ENCODE data around the gene CAMKMT. TPM values are rescaled to one million over a fixed set of nuclear protein-coding genes. Genes with fewer than 3 reads are reported as not detected.

CAMKMT gene
- polyA plus RNA-seq, 3 donors from 2014 or later, result 11.7 to 19.5 (median 12.4) TPM

DNA sequence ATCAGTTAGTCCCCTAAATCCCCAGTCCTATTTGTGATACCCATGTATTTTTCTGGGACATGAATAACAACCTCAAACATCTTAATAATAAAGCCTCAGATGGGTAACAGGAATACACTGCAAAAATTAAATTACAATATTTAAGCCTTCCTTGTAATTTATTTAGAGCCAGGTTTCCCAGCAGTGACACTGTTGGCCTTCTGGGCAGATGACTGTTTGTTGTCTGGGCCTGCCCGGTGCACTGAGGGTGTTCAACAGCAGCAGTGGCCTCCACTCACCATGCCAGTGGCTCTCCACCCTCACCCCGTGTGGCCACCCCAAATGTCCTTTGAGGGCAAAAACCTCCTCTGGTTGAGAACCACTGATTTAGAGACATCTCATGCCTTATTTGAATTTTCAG is 309.5 kb downstream of the CAMKMT start:
- H3K4me1 Mint-ChIP-seq, result peaks cover 1 to 12% of the 10 kb centered on the region in 2 donors
- H3K9me3 Mint-ChIP-seq, result no peaks in the 10 kb centered on the region
- DNase-seq, result no peak
- peaks cover 0 to 4% (median 0%) of the 10 kb centered on the region in 3 donors for H3K36me3 Mint-ChIP-seq
- peaks cover 0 to 5% (median 0%) of the 10 kb centered on the region in 3 donors for H3K27me3 Mint-ChIP-seq (ENCODE audit: low read depth in 3 of 3)
- H3K27ac Mint-ChIP-seq, result no peak overlapping the region
- H3K4me3 Mint-ChIP-seq, result no peak overlapping the region

DNA sequence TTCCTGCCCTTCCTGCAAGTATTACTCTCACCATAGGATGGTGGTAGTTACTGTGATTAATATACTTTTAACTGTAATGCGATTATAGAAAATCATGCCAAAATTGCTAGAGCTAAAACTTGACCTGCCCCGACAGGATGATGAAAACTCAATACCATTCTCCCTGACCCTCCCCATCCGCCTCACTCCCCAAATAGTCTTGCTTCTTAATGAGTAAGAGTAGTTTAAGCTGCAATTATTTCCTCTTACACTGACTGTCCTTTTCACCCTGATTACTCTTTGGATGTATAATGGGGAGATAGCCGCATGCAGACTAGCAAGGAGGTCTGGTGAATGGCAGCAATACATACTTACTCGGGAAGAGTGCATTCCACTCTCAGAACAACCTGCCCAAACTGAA is 310.2 kb downstream of the CAMKMT start:
- Mint-ChIP-seq H3K27me3 (ENCODE audit: low read depth in 3 of 3) (peaks cover 0 to 5% (median 0%) of the 10 kb centered on the region in 3 donors), H3K36me3 (peaks cover 0 to 4% (median 0%) of the 10 kb centered on the region in 3 donors), H3K4me1 (peaks cover 1 to 12% of the 10 kb centered on the region in 2 donors), H3K4me3 (no peak overlapping the region), H3K27ac (no peak overlapping the region), H3K9me3 (no peaks in the 10 kb centered on the region)
- no peak for DNase-seq

DNA sequence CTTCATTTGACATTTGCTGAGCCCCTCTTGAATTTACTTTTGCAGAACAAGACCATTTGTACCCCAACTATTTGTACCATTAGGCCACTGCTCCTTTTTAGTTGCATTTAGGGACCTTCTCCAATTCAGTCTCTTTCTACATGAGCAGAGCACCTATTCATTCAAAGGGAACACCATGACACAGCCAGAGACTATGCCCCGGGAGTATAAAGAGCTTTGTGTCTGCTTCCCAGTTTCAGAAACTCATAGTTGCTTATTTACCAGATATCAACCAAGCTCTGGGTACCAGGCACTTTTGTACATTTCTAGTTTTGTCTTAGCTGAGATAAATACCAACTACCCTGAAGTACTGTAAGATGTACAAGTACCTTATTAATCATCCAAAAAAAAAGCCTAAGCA is 310.7 kb downstream of the CAMKMT start:
- H3K27ac Mint-ChIP-seq, result no peak overlapping the region
- peaks cover 0 to 1% (median 0%) of the 10 kb centered on the region in 3 donors for H3K36me3 Mint-ChIP-seq
- H3K9me3 Mint-ChIP-seq, result no peaks in the 10 kb centered on the region
- no peak for DNase-seq
- no peak overlapping the region for H3K4me3 Mint-ChIP-seq
- peaks cover 1 to 12% of the 10 kb centered on the region in 2 donors for H3K4me1 Mint-ChIP-seq
- peaks cover 0 to 5% (median 0%) of the 10 kb centered on the region in 3 donors for H3K27me3 Mint-ChIP-seq (ENCODE audit: low read depth in 3 of 3)

DNA sequence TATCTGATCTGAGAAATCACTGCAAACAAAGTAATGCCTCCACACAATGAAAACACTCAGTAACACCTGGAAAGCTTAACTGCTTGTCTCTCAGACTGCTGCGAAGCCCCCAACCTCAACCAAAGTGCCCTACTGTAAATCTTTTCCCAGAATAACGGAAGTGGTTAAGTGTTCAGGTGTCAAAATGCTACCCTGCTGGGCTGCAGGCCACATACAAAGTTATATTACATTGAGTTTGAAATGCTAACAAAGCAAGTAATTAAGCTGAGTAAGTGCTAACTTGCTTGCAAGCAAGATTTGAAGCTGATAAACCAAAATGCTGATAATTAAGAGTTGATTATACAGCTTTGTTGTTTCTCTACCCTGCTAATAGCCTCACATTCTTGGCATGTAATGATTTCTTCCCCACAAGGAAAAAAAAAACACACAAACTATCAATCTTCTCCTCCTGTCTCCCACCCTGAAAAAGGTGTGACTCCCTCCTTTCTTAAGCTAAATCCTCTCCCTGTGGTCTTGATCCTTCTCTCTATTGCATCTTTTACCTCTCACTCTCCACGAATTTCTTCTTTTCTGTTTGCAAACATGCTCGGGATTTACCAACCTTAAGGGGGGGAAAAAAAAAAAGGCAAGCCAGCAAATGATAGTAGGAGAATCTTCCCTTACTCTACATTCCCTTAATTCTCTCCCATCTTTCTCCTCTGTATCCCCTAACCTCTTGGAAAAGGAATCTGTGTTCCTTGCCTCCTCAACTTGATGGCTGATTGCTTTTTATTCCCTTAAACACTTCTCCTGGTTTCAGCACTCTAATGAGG is 312.9 kb downstream of the CAMKMT start:
- H3K4me3 Mint-ChIP-seq, result no peak overlapping the region

DNA sequence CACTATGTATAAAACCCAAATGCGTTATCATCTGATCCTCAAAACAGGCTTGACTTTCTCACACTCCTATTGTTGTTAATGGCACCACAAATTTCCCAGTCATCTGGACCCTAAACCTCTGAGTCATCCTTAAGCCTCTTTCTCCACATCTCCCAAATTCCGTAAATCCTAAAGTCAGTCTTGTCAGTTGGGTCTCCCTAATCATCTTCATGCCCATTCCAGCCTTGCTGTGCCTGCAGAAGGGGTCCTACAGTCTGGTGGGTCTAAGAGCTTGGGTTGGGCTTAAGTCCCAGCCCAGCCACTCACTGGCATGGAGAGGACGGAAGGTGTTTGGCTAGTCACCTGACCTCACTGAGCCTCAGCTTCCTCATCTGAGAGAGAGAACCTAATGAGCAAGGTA is 314.6 kb downstream of the CAMKMT start:
- peaks cover 2% of the 10 kb centered on the region in 3 donors for H3K27me3 Mint-ChIP-seq (ENCODE audit: low read depth in 3 of 3)
- H3K9me3 Mint-ChIP-seq, result peaks cover 0 to 2% (median 0%) of the 10 kb centered on the region in 6 donors
- DNase-seq, result no peak
- no peaks in the 10 kb centered on the region for H3K36me3 Mint-ChIP-seq
- peaks cover 1 to 12% of the 10 kb centered on the region in 2 donors for H3K4me1 Mint-ChIP-seq
- no peak overlapping the region for H3K4me3 Mint-ChIP-seq
- H3K27ac Mint-ChIP-seq, result no peak overlapping the region

More for the DNA sequence above, 312.9 kb downstream of the CAMKMT start:
- Mint-ChIP-seq H3K4me1 (peaks cover 1 to 12% of the 10 kb centered on the region in 2 donors), H3K27me3 (ENCODE audit: low read depth in 3 of 3) (peaks cover 2 to 5% (median 2%) of the 10 kb centered on the region in 3 donors), H3K27ac (no peak overlapping the region), H3K9me3 (peaks cover 0 to 2% (median 0%) of the 10 kb centered on the region in 6 donors), H3K36me3 (no peaks in the 10 kb centered on the region)
- DNase-seq, result no peak

DNA sequence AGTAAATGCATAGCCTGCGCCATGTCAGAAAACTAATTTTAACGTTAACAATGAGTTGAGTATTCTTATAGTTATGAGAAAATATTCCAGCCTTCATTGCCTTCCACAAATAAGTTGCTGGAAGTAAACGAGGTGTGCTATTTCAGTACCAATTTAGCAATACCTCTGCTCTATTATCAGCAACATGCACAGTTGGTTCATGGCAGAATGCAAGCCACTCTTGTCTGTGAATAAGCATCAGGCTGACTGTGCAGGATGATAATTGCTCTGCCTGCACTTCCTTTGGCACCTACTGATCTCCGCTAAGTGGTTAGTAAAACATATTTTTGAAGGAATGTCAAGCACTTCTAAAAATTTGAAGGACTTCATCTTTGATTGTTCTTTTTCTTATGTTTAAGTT is 317.8 kb downstream of the CAMKMT start:
- no peak for DNase-seq
- H3K27me3 Mint-ChIP-seq (ENCODE audit: low read depth in 3 of 3), result peaks cover 0 to 2% (median 2%) of the 10 kb centered on the region in 3 donors
- no peak overlapping the region for H3K27ac Mint-ChIP-seq
- no peak overlapping the region for H3K4me3 Mint-ChIP-seq
- H3K9me3 Mint-ChIP-seq, result peaks cover 0 to 2% (median 0%) of the 10 kb centered on the region in 6 donors
- H3K4me1 Mint-ChIP-seq, result no peaks in the 10 kb centered on the region
- no peaks in the 10 kb centered on the region for H3K36me3 Mint-ChIP-seq

DNA sequence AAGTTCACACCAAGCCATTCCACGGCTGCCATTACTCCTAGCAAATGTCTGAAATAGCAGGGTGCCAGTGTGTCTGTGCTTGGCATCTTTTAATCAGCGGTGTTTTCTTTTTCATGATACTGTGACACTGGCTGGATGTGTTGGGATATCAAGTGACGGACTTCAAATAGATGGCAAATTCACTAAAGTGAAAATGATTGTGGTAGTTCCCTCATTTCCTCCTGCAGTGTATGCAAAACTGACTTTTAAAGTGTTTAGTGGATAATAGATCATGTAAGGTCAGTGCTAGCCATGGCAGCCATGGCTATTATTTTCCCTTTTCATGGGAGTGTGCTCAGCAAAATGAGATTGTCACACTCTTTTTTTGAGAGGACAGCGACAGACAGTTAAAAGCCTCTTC is 318.2 kb downstream of the CAMKMT start:
- peaks cover 0 to 2% (median 0%) of the 10 kb centered on the region in 6 donors for H3K9me3 Mint-ChIP-seq

DNA sequence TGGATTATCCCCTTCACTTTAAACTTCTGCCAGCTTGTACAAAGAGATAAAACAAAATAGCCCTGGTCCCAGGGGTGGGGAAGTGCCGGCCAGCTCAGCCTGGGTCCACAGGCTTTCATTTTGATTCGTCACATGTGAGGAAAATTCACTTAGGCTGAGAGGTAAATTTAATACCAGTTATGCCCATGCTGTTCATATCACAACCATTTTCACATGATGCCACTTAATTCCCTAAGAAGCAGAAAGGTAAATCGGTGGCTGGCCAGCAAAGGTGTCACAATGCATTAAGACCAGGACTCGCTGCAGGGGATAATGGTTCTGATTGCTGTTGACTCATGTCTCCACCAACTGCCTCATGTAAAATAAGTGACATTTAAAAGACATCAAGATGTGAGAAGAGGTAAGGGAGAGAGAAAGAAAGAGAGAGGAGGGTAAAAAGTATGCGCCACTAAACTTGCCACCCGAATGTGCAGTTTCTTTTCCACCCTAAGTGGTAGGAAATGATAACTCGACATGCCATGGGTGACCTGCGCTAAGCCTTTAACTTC is 318.8 kb downstream of the CAMKMT start:
- Mint-ChIP-seq H3K4me3 (no peak overlapping the region), H3K27me3 (ENCODE audit: low read depth in 3 of 3) (peaks cover 0 to 2% (median 2%) of the 10 kb centered on the region in 3 donors), H3K36me3 (no peaks in the 10 kb centered on the region), H3K4me1 (no peaks in the 10 kb centered on the region), H3K27ac (no peak overlapping the region), H3K9me3 (peaks cover 0 to 2% (median 0%) of the 10 kb centered on the region in 6 donors)
- DNase-seq, result no peak

More for the DNA sequence above, 318.2 kb downstream of the CAMKMT start:
- H3K27me3 Mint-ChIP-seq (ENCODE audit: low read depth in 3 of 3), result peaks cover 0 to 2% (median 2%) of the 10 kb centered on the region in 3 donors
- DNase-seq, result no peak
- H3K36me3 Mint-ChIP-seq, result no peaks in the 10 kb centered on the region
- no peaks in the 10 kb centered on the region for H3K4me1 Mint-ChIP-seq
- H3K27ac Mint-ChIP-seq, result no peak overlapping the region
- no peak overlapping the region for H3K4me3 Mint-ChIP-seq

DNA sequence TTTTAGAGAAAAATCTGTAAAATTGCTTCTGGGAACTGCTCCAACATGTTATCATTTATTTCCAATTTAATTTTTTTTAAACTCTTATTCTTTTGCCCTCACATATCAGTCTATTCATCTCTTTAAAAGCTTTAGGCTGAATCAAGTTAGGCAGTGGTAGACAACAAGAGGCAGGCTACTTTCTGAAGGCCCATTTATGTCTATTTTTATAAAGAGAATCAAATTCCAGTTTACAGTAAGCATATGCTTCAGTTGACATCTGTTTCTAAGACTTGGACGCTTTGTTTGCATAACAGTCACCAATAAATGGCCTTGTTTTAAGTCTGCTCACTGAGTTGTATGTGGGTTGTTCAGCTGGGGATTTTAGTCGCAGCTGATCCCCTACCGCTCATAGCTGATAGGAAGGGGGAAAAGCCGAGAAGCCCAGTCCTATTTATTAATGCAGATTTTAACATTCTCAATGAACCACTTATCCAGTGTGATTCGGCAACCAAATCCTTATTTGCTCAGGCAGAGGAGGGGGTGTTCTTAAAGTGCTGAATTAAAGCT is 319.3 kb downstream of the CAMKMT start:
- Mint-ChIP-seq H3K9me3 (peaks cover 0 to 2% (median 0%) of the 10 kb centered on the region in 6 donors), H3K4me1 (no peaks in the 10 kb centered on the region), H3K27me3 (ENCODE audit: low read depth in 3 of 3) (peaks cover 0 to 2% (median 2%) of the 10 kb centered on the region in 3 donors)

DNA sequence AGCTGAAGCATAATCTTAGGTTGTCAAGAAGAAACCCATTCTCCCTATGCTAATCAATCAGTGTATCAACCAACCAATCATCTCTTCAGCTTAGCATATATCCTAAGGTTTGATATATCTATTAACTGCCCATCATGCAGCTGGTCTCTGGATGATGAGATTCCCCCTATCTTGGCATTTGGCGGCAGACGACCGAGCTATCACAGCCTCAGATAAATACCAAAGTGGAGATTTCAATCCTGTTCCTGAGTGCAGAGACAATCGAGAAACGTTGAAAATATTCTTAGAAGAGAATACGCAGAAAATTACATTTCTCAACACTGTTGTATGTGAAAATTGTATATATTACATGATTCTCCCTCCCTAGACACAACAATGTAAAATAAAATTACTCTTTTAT is 320.7 kb downstream of the CAMKMT start:
- H3K27ac Mint-ChIP-seq, result no peak overlapping the region
- H3K4me3 Mint-ChIP-seq, result no peak overlapping the region
- H3K36me3 Mint-ChIP-seq, result no peaks in the 10 kb centered on the region
- no peaks in the 10 kb centered on the region for H3K4me1 Mint-ChIP-seq
- H3K9me3 Mint-ChIP-seq, result peaks cover 0 to 2% (median 0%) of the 10 kb centered on the region in 6 donors
- peaks cover 0 to 2% (median 2%) of the 10 kb centered on the region in 3 donors for H3K27me3 Mint-ChIP-seq (ENCODE audit: low read depth in 3 of 3)
- DNase-seq, result no peak

More for the DNA sequence above, 319.3 kb downstream of the CAMKMT start:
- Mint-ChIP-seq H3K4me3 (no peak overlapping the region), H3K27ac (no peak overlapping the region), H3K36me3 (no peaks in the 10 kb centered on the region)
- DNase-seq, result no peak

DNA sequence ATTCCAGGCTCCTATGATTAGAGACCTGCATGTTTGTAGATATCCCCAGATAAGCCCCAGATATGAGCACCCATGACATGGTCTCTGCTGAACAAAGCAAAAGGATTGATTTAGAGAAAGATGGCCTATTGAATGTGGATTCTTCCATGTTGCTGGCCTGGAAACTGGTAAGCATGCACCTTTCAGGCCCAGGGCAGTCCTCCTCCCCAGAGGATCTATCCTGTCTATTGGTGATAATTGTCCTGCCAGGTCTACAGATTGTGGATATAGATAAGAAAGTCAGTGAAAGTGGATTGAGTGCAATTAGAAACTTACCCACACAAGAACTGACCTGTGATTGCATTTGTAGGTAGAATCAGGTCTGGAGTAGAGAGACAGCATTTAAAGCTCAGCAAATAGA is 322.8 kb downstream of the CAMKMT start:
- Mint-ChIP-seq H3K4me1 (no peaks in the 10 kb centered on the region), H3K27ac (no peak overlapping the region), H3K36me3 (no peaks in the 10 kb centered on the region), H3K9me3 (no peaks in the 10 kb centered on the region), H3K4me3 (no peak overlapping the region), H3K27me3 (ENCODE audit: low read depth in 3 of 3) (no peaks in the 10 kb centered on the region)
- no peak for DNase-seq

DNA sequence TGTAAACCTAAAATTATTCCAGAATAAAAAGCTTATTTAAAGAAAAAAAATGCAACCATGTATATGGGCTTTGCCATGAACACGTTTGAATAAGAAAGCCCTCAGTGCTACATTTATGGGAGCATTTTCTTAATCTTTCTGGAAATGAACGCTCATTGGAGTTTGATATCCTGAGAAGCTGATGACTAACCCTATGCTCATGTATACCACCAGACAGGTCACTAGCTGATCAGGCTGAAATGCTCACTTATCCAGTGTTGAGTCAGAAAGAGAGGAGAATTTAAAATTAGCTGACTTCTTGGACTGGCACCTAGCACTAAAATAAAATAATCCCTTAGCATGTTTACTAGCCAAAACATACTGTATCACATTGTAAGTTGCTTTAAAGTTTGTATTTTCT is 324.8 kb downstream of the CAMKMT start:
- Mint-ChIP-seq H3K4me1 (no peaks in the 10 kb centered on the region), H3K27ac (no peak overlapping the region), H3K27me3 (ENCODE audit: low read depth in 3 of 3) (no peaks in the 10 kb centered on the region), H3K36me3 (no peaks in the 10 kb centered on the region), H3K4me3 (no peak overlapping the region), H3K9me3 (no peaks in the 10 kb centered on the region)
- no peak for DNase-seq

DNA sequence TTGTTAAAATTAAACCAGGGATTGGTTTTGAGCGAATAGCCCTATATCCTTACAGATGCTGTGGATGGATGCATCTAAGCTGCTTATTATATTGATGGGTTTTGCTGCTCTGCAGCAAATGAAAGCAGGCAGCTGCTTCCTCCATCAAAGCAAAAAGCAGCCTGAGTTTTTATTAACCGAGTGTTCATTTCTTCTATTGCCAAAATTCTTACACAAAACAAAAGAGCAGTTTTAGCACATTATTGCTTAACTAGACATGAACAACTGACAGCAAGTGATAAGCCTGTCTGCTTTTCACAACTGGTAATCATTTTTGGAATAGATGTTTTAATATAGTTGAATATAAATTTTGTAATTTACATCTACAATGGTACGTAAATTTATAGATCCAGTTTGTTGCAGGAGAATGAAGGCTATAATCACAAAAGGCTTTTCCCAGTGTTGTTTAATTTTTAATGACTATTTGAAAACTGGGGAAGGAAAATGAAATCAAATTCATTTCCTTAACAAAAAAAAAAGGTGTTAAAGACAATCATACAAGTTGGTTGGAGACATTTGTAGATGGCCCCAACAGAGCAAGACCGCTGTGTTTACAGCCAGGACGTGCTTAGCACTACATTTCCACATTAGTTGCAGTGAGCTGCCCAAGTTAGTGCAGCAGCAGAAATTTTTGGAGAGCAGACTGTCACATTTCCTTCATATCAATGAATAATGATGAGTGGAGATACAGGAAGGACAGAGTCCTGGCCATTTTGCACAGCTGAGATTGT is 326.1 kb downstream of the CAMKMT start:
- no peaks in the 10 kb centered on the region for H3K4me1 Mint-ChIP-seq
- no peak overlapping the region for H3K27ac Mint-ChIP-seq

More for the DNA sequence above, 326.1 kb downstream of the CAMKMT start:
- DNase-seq, result no peak
- no peak overlapping the region for H3K4me3 Mint-ChIP-seq
- H3K9me3 Mint-ChIP-seq, result no peaks in the 10 kb centered on the region
- H3K27me3 Mint-ChIP-seq (ENCODE audit: low read depth in 3 of 3), result no peaks in the 10 kb centered on the region
- H3K36me3 Mint-ChIP-seq, result no peaks in the 10 kb centered on the region
